HG03457 (cell line): ENCODE results near the gene OXLD1.

Source experiments
- ATAC-seq: cut with Tn5 transposase; IDR thresholded peaks from one replicate; pipeline ENCODE4 v1.9.1; 2021; ENCODE audit warnings: moderate number of reproducible peaks; ENCODE audit not compliant: unreplicated experiment

Gene OXLD1

DNA sequence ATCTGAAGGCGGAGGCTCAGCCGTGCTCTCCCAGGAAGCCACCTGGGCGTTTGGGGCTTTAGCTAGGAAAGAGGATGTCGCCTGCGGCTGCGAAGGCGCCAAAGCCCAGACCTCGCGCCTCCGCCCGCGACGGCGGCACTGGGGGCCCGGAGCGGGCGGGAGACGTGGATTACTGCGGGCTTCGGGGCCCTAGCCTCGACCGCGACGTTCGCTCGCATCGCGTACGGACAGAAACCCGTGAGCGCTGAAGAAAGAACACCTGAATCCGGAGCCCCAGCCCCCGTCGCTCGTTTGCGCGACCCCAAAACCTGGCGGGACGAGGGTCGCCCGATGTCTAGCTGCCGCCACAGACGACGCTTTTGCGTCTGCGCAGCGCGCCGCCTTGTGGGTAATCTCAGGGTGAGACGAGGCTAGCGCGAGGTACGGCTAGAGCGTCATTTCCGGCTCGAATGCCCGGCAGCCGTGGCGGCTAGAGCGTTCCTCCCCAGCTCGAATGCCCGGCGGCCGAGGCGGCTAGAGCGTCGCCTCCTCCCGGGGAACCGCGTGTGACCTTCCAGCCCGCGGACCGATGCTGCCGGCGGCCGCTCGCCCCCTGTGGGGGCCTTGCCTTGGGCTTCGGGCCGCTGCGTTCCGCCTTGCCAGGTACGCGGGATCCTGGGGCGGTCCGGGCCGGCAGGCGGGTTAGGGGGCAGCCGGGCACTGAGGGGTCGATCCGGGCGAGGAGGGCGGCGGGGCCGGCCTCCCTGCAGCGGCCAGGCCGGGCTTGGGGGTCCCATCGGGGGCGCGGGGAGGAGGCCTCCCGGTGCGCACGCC is 36.7 kb upstream of the OXLD1 start, which contains the start of gene MRPL12:
MRPL12 (plus strand) TSS at position 434 of the 813 bp plus-strand sequence; CDS start at position 569, 135 bp downstream.
- peak; percentile 41 for ATAC-seq

DNA sequence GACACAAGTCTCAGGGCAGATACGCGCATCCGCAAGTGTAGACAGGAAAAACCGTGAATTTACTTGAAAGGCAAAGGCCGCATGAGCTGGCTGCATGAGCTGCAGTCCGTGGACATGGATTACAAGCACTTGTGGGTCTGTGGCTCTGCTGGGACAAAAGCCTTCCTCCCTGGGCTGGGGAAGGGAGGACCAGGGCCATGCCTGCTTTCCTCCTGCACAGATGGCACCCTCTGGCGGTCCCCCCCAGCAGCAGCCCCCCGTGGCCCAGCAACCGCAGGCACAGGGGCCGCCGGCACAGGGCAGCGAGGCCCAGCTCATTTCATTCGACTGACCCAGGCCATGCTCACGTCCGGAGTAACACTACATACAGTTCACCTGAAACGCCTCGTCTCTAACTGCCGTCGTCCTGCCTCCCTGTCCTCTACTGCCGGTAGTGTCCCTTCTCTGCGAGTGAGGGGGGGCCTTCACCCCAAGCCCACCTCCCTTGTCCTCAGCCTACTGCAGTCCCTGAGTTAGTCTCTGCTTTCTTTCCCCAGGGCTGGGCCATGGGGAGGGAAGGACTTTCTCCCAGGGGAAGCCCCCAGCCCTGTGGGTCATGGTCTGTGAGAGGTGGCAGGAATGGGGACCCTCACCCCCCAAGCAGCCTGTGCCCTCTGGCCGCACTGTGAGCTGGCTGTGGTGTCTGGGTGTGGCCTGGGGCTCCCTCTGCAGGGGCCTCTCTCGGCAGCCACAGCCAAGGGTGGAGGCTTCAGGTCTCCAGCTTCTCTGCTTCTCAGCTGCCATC is 35.1 kb upstream of the OXLD1 start:
- ATAC-seq = no peak

DNA sequence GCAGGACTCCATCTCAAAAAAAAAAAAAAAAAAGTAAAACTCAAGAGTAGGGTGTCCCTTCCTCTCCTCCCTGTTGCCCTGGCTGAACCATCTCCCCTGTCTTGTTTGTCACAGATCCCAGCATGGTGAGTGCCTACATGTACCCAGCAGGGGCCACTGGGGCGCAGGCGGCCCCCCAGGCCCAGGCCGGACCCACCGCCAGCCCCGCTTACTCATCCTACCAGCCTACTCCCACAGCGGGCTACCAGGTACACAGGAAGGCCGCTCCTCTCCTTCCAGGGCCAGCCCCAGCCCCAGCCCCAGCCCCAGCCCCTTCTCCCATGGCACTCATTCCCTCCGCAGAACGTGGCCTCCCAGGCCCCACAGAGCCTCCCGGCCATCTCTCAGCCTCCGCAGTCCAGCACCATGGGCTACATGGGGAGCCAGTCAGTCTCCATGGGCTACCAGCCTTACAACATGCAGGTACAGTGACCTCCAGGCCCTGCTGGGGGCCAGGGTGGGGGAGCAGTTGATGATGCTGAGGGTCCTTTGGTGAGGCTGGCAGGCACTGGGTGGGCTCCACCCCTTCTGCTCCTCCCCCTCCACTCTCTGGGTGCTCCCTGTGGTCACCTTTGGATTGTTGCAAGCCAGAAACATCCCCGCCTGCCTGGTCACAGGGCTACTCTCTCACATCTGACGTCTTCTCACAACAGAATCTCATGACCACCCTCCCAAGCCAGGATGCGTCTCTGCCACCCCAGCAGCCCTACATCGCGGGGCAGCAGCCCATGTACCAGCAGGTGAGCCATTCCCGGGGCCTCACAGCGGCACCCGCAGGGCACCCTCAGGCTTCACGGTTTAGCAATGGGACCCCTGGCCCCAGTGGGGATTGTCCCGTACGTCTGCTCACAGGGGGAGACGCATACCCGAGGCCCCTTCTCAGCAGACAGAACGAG is 34.2 kb upstream of the OXLD1 start:
- no peak for ATAC-seq

DNA sequence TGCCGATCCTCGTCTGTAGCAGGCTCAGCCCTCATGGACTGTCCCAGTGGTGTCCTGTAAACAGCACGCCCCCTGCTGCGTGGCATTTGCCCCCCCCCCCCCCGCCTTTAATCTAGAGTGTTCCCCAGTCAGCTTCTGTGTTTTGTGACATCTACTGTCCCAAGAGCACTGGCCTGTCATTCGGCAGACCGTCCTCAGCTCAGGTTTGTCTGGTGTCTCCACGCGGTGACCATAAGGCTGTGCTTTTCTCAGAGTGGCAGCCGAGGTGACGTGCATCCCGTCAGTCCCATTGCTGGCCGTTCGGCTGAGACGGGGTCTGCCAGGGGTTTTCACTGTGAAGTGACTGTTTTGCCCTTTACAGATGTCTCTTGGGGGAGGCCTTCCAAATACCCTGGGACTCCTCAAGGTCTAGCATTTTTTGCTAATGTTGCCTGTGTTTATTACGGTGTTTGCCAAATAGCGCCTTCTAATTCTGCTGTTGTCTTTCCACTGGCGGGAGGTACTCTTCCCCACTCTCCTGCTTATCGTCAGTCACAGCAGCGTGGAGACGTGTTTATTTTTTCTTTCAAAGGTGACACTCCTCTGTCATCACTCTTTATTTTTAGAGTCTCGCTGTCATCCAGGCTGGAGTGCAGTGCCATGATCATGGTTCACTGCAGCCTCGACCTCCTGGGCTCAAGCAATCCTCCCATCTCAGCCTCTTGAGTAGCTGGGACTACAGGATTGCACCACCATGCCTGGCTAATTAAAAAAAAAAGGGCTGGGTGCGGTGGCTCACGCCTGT is 31.0 kb upstream of the OXLD1 start:
- no peak for ATAC-seq

DNA sequence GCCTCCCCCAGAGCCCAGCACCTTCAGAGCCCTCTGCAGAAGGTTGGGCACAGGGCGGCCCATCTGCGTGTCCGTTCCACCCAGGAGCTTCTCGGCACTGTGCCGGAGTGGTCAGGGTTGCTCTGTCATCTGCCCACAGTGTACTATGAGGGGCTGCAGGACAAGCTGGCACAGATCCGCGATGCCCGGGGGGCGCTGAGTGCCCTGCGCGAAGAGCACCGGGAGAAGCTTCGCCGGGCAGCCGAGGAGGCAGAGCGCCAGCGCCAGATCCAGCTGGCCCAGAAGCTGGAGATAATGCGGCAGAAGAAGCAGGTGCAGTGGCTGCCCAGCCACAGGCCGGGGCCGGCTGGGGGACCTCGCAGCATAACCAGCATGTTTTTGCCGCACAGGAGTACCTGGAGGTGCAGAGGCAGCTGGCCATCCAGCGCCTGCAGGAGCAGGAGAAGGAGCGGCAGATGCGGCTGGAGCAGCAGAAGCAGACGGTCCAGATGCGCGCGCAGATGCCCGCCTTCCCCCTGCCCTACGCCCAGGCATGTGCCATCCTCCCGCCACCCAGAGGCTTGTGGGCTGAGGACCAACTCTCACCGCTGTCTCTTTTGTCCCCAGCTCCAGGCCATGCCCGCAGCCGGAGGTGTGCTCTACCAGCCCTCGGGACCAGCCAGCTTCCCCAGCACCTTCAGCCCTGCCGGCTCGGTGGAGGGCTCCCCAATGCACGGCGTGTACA is 30.0 kb upstream of the OXLD1 start:
- ATAC-seq = no peak

DNA sequence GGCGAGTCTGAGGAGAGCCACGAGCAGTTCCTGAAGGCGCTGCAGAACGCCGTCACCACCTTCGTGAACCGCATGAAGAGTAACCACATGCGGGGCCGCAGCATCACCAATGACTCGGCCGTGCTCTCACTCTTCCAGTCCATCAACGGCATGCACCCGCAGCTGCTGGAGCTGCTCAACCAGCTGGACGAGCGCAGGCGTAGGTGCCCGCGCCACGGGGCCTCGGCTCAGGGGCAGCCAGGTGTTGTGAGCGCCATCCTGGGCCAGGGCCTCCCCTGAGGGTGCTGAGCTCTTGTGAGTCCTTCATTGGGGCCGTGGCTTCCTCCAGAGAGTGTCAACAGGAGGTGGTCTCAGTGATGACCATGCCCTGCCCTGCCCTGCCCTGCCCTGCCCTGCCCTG is 29.4 kb upstream of the OXLD1 start:
- no peak for ATAC-seq

DNA sequence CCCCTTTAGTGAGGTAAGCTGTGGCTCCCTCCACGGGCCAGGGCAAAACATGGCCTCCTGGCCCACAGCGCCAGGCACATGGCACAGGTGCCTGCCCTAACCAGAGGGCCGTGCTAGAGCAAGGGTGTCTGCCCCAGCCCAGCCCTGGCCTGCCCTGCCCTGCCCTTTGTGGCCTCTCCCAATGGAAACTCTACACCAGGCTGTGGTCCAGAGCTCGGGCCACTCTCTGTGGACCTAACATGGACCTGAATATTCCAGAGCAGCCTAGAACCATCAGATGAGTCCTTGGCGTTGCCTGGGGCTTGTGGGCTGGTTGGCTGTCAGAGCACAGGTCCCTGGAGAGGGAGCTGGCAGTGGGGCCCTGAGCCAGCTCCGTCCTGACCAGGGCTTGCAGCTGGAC is 28.8 kb upstream of the OXLD1 start:
- ATAC-seq = no peak

DNA sequence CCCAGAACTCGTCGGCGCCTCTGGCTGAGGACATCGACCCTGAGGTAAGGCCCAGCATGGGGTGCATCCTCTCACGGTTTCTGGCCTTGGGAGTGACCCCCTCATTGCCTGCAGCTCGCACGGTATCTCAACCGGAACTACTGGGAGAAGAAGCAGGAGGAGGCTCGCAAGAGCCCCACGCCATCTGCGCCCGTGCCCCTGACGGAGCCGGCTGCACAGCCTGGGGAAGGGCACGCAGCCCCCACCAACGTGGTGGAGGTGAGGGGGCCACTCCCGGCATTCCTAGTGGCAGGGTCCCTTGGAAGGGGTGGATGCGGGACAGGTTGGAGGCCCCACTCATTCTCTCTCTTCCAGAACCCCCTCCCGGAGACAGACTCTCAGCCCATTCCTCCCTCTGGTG is 28.4 kb upstream of the OXLD1 start:
- ATAC-seq = no peak

DNA sequence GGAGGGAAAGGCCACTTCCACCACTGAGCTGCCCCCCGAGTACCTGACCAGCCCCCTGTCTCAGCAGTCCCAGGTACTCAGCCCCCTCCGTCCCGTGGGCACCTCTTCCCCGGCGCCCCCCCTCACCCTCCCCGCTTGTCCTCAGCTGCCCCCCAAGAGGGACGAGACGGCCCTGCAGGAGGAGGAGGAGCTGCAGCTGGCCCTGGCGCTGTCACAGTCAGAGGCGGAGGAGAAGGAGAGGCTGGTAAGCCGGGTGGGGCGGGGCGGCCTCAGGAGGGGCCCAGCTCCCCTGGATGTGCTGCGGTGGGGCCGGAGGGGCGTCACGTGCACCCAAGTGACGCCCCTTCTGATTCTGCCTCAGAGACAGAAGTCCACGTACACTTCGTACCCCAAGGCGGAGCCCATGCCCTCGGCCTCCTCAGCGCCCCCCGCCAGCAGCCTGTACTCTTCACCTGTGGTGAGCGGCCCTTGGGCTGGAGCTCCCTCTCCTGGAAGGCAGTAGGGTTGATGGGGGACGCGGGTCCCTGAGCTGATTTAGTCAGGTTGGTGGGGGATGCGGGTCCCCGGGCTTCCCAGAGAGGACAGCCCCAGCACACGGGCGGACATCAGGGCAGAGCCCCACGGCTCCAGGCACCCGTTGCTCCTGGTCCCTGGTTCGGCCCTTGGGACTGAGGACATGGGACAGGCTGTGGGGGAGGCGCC is 27.3 kb upstream of the OXLD1 start:
- no peak for ATAC-seq

DNA sequence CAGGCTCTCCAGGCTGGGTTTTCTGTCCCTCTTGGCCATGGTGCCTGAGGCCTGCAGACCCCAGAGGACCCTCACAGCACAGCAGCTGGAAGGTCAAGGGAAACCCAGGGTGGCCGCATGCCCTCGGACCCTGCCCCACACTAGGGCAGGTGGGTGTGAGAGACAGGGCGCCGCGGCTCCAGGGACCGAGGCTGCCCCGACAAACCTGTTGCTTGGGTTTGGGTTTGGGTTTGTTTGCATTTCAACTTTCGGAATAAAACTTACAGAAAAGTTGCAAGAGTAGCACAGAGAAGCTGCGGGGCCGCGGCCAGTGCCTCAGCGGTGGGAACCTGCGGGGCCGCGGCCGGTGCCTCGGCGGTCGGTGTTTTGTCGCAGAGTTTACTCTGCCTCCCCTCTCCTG is 25.2 kb upstream of the OXLD1 start:
- ATAC-seq = no peak

DNA sequence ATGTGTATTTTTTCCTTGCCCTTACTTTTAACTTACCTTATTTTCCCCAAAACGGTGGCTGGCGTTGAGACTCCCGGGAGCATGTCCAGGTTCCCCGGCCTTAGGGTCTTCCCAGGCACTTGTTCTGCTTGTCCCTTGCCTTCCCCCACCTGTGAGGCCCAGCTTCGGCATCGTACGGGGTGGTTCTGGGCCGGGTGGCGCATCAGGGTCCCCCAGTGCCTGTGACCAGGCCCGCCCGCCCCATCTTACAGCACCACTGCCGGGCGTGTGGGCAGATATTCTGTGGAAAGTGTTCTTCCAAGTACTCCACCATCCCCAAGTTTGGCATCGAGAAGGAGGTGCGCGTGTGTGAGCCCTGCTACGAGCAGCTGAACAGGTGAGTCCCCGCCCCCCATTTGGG is 24.8 kb upstream of the OXLD1 start:
- ATAC-seq = no peak

DNA sequence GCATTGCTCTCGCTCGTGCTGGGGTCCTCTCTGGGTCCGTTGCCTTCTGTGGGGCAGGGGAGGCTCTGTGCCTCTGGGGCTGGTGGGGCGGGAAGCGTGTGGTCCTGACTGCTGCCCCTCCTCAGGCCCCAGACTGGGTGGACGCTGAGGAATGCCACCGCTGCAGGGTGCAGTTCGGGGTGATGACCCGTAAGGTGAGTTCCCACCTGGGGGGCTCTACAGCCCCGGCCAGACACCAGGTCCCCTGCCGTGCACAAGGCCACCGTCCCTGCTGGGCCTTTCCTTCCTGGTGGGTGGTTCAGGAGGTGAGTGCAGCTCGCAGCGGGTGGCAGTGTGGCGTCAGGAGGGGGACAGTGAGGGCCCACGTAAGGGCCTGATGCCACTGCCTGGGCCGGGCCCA is 24.1 kb upstream of the OXLD1 start:
- ATAC-seq = no peak

DNA sequence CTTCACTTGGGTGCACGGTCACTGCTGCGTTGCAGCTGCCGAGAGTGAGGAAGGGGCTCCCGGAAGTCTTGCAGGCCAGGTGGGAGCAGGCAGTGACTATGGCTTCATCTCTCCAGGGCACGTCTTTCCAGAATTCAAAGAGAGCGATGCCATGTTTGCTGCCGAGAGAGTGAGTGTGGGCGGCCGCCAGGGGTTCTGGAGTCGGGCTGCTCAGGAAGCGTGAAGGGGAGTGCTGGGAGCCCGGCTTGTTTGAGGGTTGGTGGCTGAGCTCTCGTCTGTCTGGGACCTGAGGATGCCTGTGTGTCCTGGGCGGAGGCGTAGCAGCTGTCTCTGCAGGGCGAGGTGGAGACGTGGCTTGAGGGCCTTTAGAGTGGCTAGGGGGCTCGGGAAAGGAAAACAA is 23.7 kb upstream of the OXLD1 start:
- no peak for ATAC-seq

DNA sequence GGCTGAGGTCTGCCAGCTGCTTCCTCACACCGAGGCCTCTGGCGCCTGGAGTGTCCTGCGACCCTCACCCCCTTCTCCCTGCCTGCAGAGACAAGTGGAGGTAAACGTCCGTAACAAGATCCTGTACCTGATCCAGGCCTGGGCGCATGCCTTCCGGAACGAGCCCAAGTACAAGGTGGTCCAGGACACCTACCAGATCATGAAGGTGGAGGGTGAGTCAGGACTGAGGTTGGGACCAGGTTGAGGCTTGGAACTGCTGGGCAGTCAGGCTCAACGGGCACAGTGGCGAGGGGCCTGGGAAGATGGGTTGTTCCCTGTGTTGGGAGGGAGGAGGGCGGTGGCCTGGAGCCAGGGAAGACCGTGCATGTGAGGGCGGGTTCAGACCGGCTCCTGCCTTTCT is 22.2 kb upstream of the OXLD1 start:
- ATAC-seq = no peak

DNA sequence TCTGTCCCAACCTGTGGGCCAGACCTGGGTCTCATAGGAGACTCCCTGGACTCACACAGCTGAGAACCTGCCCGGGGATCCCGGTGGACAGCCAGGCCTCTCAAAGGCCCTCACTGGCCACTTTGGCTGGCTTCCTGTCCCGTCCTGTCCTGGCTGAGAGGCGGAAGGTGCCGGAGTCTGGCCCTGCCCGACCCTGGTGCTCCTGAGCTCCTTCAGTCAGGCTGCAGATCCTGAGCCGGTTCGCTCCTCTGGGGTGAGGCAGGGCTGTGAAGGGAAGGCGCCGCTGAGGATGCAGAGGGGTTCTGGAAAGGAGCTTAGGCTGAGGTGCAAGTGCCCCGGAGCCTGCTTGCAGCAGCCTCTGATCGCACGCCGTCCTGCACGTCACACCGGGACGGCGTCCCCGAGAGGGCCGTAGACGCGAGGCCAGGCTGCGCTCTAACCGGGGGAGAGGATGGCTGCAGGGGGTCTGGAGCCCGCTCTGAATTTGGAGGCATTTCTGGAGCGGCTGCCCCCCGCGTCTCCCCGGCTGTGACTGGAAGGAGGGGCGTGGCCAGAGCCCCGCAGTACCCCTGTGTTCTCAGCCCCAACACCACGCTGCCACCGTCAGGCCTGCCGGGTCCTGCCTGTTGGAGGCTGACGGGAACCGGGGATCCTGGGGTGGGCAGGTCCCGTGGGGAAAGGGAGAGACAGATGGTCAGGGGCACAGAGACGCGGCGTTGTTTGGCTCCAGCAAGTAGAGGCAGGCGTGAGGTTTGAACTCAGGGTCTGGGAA is 21.6 kb upstream of the OXLD1 start:
- ATAC-seq = no peak

DNA sequence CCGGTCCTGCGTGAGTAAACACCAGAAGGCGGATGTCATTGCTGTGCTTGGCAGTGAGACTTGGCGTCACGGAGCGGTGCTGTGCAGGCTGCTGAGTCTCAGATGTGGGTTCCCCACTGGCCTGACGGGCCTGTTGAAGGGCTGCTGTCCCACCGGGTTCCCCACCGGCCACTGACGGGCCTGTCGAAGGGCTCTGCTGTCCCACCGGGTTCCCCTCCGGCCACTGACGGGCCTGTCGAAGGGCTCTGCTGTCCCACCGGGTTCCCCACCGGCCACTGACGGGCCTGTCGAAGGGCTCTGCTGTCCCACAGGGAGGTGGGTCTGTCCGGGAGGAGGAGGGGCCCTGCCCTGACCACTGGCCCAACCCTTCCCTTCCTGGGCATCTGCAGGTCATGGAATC is 20.2 kb upstream of the OXLD1 start:
- ATAC-seq = no peak

DNA sequence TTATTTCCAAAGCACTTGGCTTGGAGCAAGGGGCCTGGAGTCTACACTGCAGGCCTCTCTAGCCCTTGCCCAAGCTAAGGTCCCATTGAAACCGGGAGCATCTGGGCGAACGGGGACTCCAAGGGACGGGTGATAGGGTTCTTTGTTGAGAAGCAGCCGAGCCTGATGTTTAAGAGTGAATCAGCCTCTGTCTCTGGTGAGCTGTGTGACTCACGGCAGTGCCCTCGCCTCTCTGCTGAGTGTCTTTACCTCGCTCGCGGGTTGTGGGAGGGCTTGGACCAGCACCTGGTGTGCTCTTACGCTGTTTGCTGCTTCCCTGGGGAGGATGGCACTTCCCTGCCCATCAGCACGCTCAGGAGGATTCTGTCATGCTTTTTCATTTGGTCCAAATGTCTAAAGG is 18.7 kb upstream of the OXLD1 start:
- ATAC-seq = no peak

DNA sequence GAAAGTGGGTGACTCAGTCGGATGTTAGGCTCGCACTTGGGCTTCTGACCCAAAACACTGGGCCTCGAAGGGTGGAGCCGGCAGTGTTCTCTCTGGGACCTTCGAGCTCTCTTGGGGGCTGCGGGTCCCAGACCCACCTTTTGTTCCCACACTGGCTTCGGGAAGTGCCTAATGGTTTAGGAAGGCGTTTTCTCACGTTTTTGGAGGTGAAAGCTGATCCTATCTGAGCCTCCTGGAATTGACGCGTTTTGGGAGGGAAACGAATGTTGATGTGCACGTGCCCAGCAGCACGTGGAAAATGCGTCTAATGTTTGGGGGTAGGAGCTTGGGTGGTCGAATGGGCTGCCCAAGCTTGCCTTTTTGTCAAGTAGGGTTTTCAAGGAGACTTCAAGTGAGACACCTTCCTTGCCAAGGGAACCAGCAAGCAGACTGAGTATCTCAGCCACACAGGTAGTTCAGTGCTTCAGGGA is 18.1 kb upstream of the OXLD1 start:
- ATAC-seq = no peak
